ENCODE measurements around the gene NAV2. TPM values are rescaled to one million over a fixed set of nuclear protein-coding genes. Genes with fewer than 3 reads are reported as not detected.

Gene NAV2
- polyA plus RNA-seq, 3 donors: not detected

- Mint-ChIP-seq H3K9me3 (peaks cover 0 to 1% (median 0%) of the 10 kb centered on the region in 7 donors), H3K4me3 (no peak overlapping the region), H3K27ac (no peak overlapping the region), H3K36me3 (no peaks in the 10 kb centered on the region), H3K27me3 (ENCODE audit: low read depth in 3 of 3) (peaks cover 0 to 2% (median 1%) of the 10 kb centered on the region in 3 donors), H3K4me1 (peaks cover 2% of the 10 kb centered on the region)
- intact Hi-C loops (cut with micrococcal nuclease): no loop called here
- H3K27me3 ChIP-seq (ENCODE audit: control insufficient read depth in 2 of 2, insufficient read depth in 2 of 2, low read length in 2 of 2): no peaks in the 10 kb centered on the region
- H3K9me3 ChIP-seq (replicated peaks in 1 of 2; ENCODE audit: control insufficient read depth in 1 of 2, insufficient read depth in 1 of 2, low read length in 2 of 2): no peaks in the 10 kb centered on the region
- TF ChIP-seq CTCF (IDR thresholded peaks at IDR 0.05): no peak
- no peak overlapping the region for H3K27ac ChIP-seq (ENCODE audit: low read depth in 1 of 2, low read length in 2 of 2)
- no peaks in the 10 kb centered on the region for H3K79me2 ChIP-seq (ENCODE audit: insufficient read depth, low read length)
- H3K36me3 ChIP-seq (replicated peaks in 1 of 2; ENCODE audit: control insufficient read depth in 1 of 2, insufficient read depth in 2 of 2, low read length in 2 of 2): no peaks in the 10 kb centered on the region
- H4K20me1 ChIP-seq (ENCODE audit: insufficient read depth, low read length): no peaks in the 10 kb centered on the region
- H3K9ac ChIP-seq (ENCODE audit: insufficient read depth, low read length, poor library complexity, severe bottlenecking): no peak overlapping the region
- no peak overlapping the region for H3K4me3 ChIP-seq (replicated peaks in 1 of 3; ENCODE audit: low read depth in 2 of 3, low read length in 3 of 3)
- no peak for DNase-seq
- no peak overlapping the region for H2AFZ ChIP-seq (ENCODE audit: insufficient read depth, low read depth, low read length, poor library complexity, severe bottlenecking)
- no peak overlapping the region for H3K4me2 ChIP-seq (replicated peaks; ENCODE audit: extremely low read depth, low read length, poor library complexity, severe bottlenecking)
- 100% methylated on average over 1 of the region's 2 CpGs for WGBS (ENCODE audit: insufficient coverage)
- no peaks in the 10 kb centered on the region for H3K4me1 ChIP-seq (ENCODE audit: control insufficient read depth in 1 of 2, insufficient read depth in 2 of 2, low read length in 2 of 2)
Observed at GRCh38 chr11:19806251-19806650, 93.6 kb downstream of the NAV2 start.

DNA sequence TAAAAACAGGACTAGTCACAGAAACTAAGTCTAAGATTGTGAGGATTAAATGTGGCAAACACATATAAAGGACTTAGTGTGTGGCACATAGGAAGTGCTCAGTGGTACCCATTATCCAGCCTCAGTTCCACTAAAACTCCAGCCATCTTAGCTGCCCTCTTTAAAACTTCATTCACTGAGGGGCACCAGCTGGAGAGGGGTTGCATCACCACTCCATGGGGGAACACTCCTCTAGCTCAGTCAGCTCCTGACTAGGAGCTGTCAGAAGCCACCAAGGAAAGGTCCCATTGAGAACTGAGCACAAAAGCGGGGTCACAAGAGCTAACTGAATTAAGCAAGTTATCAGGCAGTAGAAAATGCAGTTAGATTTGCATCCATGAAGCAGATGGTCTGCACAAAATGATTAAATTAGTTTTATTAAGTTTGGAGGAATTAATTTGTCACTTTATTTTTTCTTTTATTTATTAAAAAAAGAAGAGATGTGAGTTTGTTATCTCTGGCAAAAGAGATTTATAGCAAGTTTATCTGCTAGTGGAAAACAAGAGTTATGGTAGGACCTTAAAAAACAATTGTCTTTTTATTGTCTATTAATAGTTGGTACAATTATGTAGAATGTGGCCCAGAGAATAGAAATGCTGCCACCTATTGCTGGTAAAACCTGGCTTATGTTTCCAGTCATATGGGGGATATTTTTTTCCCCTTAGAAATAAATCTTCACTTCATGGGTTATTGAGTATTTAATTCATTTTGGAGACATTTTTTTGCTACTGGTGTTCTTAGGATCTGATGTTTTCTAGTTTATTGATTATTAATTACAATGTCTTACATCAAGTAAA, 95.7 kb downstream of the NAV2 start:
- no peak overlapping the region for H2AFZ ChIP-seq (ENCODE audit: insufficient read depth, low read depth, low read length, poor library complexity, severe bottlenecking)
- peak overlapping the region in 1 of 7 donors; percentile 16 for H3K27ac Mint-ChIP-seq
- no peak overlapping the region for H3K4me3 ChIP-seq (replicated peaks in 1 of 3; ENCODE audit: low read depth in 2 of 3, low read length in 3 of 3)
- no peak overlapping the region for H3K27ac ChIP-seq (ENCODE audit: low read depth in 1 of 2, low read length in 2 of 2)
- no peak overlapping the region for H3K9ac ChIP-seq (ENCODE audit: insufficient read depth, low read length, poor library complexity, severe bottlenecking)
- no peaks in the 10 kb centered on the region for H3K27me3 ChIP-seq (ENCODE audit: control insufficient read depth in 2 of 2, insufficient read depth in 2 of 2, low read length in 2 of 2)
- H3K36me3 ChIP-seq (replicated peaks in 1 of 2; ENCODE audit: control insufficient read depth in 1 of 2, insufficient read depth in 2 of 2, low read length in 2 of 2): no peaks in the 10 kb centered on the region
- H3K4me3 Mint-ChIP-seq: no peak overlapping the region
- no peaks in the 10 kb centered on the region for H3K4me1 ChIP-seq (ENCODE audit: control insufficient read depth in 1 of 2, insufficient read depth in 2 of 2, low read length in 2 of 2)
- no peaks in the 10 kb centered on the region for H3K9me3 ChIP-seq (replicated peaks in 1 of 2; ENCODE audit: control insufficient read depth in 1 of 2, insufficient read depth in 1 of 2, low read length in 2 of 2)
- H3K4me2 ChIP-seq (replicated peaks; ENCODE audit: extremely low read depth, low read length, poor library complexity, severe bottlenecking): no peak overlapping the region
- intact Hi-C loops (cut with micrococcal nuclease): no loop called here
- 100% methylated on average over 1 of the region's 1 CpG for WGBS (ENCODE audit: insufficient coverage)
- no peak for TF ChIP-seq CTCF (IDR thresholded peaks at IDR 0.05)
- peaks cover 0 to 1% (median 0%) of the 10 kb centered on the region in 7 donors for H3K9me3 Mint-ChIP-seq
- H4K20me1 ChIP-seq (ENCODE audit: insufficient read depth, low read length): no peaks in the 10 kb centered on the region
- no peaks in the 10 kb centered on the region for H3K36me3 Mint-ChIP-seq
- no peak for DNase-seq
- peaks cover 0 to 2% (median 0%) of the 10 kb centered on the region in 3 donors for H3K27me3 Mint-ChIP-seq (ENCODE audit: low read depth in 3 of 3)
- no peaks in the 10 kb centered on the region for H3K79me2 ChIP-seq (ENCODE audit: insufficient read depth, low read length)
- peaks cover 4% of the 10 kb centered on the region for H3K4me1 Mint-ChIP-seq

All from CD14-positive monocyte (primary cell).